Measurements from ENCODE around the gene ZNF207. TPM values are rescaled to one million over a fixed set of nuclear protein-coding genes. Genes with fewer than 3 reads are reported as not detected.

The ZNF207 gene
- total and polyA plus RNA-seq, 2 of the 8 experiments (the other 6 are each of a cell fraction or from before 2014, with no cell fraction given), result 268 to 286 TPM

- Histone ChIP-seq H2AFZ (ENCODE audit: low read length) (no peak overlapping the region), H3K4me2 (ENCODE audit: insufficient read depth in 1 of 2, low read depth in 2 of 2, low read length in 2 of 2) (no peak overlapping the region), H3K23me2 (ENCODE audit: low read depth, low read length) (no peaks in the 10 kb centered on the region), H3K9me3 (ENCODE audit: insufficient read depth in 2 of 2, low read depth in 1 of 2, low read length in 1 of 2) (no peaks in the 10 kb centered on the region), H3K4me3 (ENCODE audit: extremely low read depth in 1 of 4, insufficient read depth in 2 of 4, low read depth in 3 of 4, low read length in 4 of 4) (no peak overlapping the region), H2BK20ac (ENCODE audit: low read length) (no peak overlapping the region), H3K14ac (ENCODE audit: insufficient read length) (no peak overlapping the region), H2AK5ac (ENCODE audit: low read depth, low read length) (no peak overlapping the region), H3K56ac (replicated peaks; ENCODE audit: insufficient read length, low read depth, low read length) (no peak overlapping the region), H4K5ac (ENCODE audit: insufficient read length, low read depth, low read length) (no peak overlapping the region), H3K79me1 (ENCODE audit: low read depth, low read length) (no peaks in the 10 kb centered on the region), H3K4me1 (replicated peaks in 1 of 4; ENCODE audit: control insufficient read depth in 3 of 4, insufficient read depth in 4 of 4, low read length in 3 of 4) (no peaks in the 10 kb centered on the region), H3K27ac (ENCODE audit: low read depth, low read length) (no peak overlapping the region), H3K36me3 (ENCODE audit: control insufficient read depth in 2 of 4, insufficient read depth in 4 of 4, low read length in 3 of 4) (peaks cover 11 to 31% (median 13%) of the 10 kb centered on the region in 4 experiments; a peak in 6 of 8 replicates), H4K91ac (replicated peaks; ENCODE audit: insufficient read length, low read length) (no peak overlapping the region), H3K79me2 (ENCODE audit: control insufficient read depth in 1 of 2, insufficient read depth in 2 of 2, low read length in 2 of 2) (no peaks in the 10 kb centered on the region), H3K4ac (replicated peaks; ENCODE audit: insufficient read length, low read depth, low read length) (no peak overlapping the region), H2BK5ac (ENCODE audit: low read depth, low read length) (no peak overlapping the region), H2BK12ac (ENCODE audit: low read depth, low read length) (no peak overlapping the region), H3K9ac (replicated peaks in 1 of 4; ENCODE audit: extremely low read depth in 1 of 4, low read depth in 3 of 4, low read length in 3 of 4) (no peak overlapping the region), H4K8ac (ENCODE audit: extremely low read depth, insufficient read depth, low read length) (no peak overlapping the region), H4K20me1 (replicated peaks in 1 of 2; ENCODE audit: control insufficient read depth in 1 of 2, insufficient read depth in 2 of 2, low read length in 2 of 2) (no peaks in the 10 kb centered on the region), H2BK15ac (ENCODE audit: low read length) (no peak overlapping the region), H3K23ac (ENCODE audit: insufficient read length) (no peak overlapping the region), H2BK120ac (replicated peaks; ENCODE audit: low read depth, low read length) (no peak overlapping the region), H3K18ac (ENCODE audit: extremely low read depth, low read length) (no peak overlapping the region), H3K27me3 (replicated peaks in 1 of 4; ENCODE audit: control insufficient read depth in 3 of 4, extremely low read depth in 1 of 4, insufficient read depth in 3 of 4, low read length in 3 of 4) (no peaks in the 10 kb centered on the region)
- POLR2A ChIA-PET (ENCODE audit: partially characterized antibody), result interaction anchor here (1.6 to 2.7 kb wide), 3 partner anchors 8 to 21 kb away, joined by 7 to 8 read pairs (median 7); no protein-coding TSS in a partner anchor
- FAIRE-seq, result no peak
- TF ChIP-seq HDAC6 (IDR thresholded peaks at IDR 0.05; ENCODE audit: low read depth, low read length), result no peak
- no peak for TF ChIP-seq BRCA1 (IDR thresholded peaks at IDR 0.05; ENCODE audit: low read depth, low read length)
- no peak for TF ChIP-seq SP1 (IDR thresholded peaks at IDR 0.05; ENCODE audit: low read depth, low read length)
- no peak for TF ChIP-seq SUZ12 (IDR thresholded peaks at IDR 0.05; ENCODE audit: low read length)
- CTCF ChIA-PET (ENCODE audit: partially characterized antibody), result interaction anchor here (1.0 to 3.1 kb wide), 3 partner anchors 10 to 132 kb away, joined by 3 to 32 read pairs (median 5); no protein-coding TSS in a partner anchor
- no peak for DNase-seq (ENCODE audit: low read depth in 1 of 2, low spot score in 2 of 2)
- WGBS, 2 experiments (ENCODE audit: extremely low coverage in 1 of 2, insufficient coverage in 1 of 2, insufficient read length in 1 of 2, insufficient replicate concordance in 2 of 2, low coverage in 1 of 2, low lambda C conversion rate in 2 of 2, missing lambda C conversion rate in 1 of 2), result 88% methylated on average over 3 of the region's 3 CpGs; no CpG with 5 or more reads in 1 of the 2 experiments
Observed at GRCh38 chr17:32330147-32330546, 19.8 kb upstream of the ZNF207 start.
